ENCODE results near the gene COL25A1. TPM values are rescaled to one million over a fixed set of nuclear protein-coding genes. Genes with fewer than 3 reads are reported as not detected.

Gene COL25A1
- total RNA-seq, 2 donors from 2014 or later = 0.26 to 0.99 TPM

GRCh38 chr4:108972613-108973283 lies 329.7 kb downstream of the COL25A1 start:
- Histone ChIP-seq H3K36me3 (replicated peaks in 1 of 2; ENCODE audit: insufficient read depth in 1 of 2, low read depth in 2 of 2) (no peaks in the 10 kb centered on the region), H3K4me1 (no peaks in the 10 kb centered on the region), H3K27ac (no peak overlapping the region), H3K27me3 (no peaks in the 10 kb centered on the region), H3K4me3 (no peak overlapping the region), H3K9me3 (no peaks in the 10 kb centered on the region)
- intact Hi-C loops (cut with DNase I) = no loop called here
- ATAC-seq = no peak
- 47 to 64% methylated on average over 5 of the region's 5 CpGs for WGBS, 2 donors
- no peak for DNase-seq
- TF ChIP-seq CTCF (IDR thresholded peaks at IDR 0.05) (no peak), POLR2A (IDR thresholded peaks at IDR 0.05) (no peak)

- TF ChIP-seq CTCF (IDR thresholded peaks at IDR 0.05) (no peak), POLR2A (IDR thresholded peaks at IDR 0.05) (no peak)
- H3K4me3 ChIP-seq = no peak overlapping the region
- no peaks in the 10 kb centered on the region for H3K4me1 ChIP-seq
- no peak overlapping the region for H3K27ac ChIP-seq
- 0% methylated on average over 1 of the region's 1 CpG for WGBS, 2 donors
- no peak for DNase-seq
- H3K27me3 ChIP-seq = no peaks in the 10 kb centered on the region
- no peaks in the 10 kb centered on the region for H3K36me3 ChIP-seq (replicated peaks in 1 of 2; ENCODE audit: insufficient read depth in 1 of 2, low read depth in 2 of 2)
- intact Hi-C loops (cut with DNase I) = no loop called here
- H3K9me3 ChIP-seq = no peaks in the 10 kb centered on the region
- no peak for ATAC-seq
Observed at GRCh38 chr4:108971473-108971872, 331.0 kb downstream of the COL25A1 start.

GRCh38 chr4:108965472-108966076 lies 336.9 kb downstream of the COL25A1 start:
- intact Hi-C loops (cut with DNase I) = no loop called here
- Histone ChIP-seq H3K4me3 (no peak overlapping the region), H3K4me1 (no peaks in the 10 kb centered on the region), H3K9me3 (no peaks in the 10 kb centered on the region), H3K36me3 (replicated peaks in 1 of 2; ENCODE audit: insufficient read depth in 1 of 2, low read depth in 2 of 2) (no peaks in the 10 kb centered on the region), H3K27ac (no peak overlapping the region), H3K27me3 (no peaks in the 10 kb centered on the region)
- 54 to 58% methylated on average over 3 of the region's 3 CpGs for WGBS, 2 donors
- no peak for ATAC-seq
- TF ChIP-seq CTCF (IDR thresholded peaks at IDR 0.05) = no peak
- TF ChIP-seq POLR2A (IDR thresholded peaks at IDR 0.05) = no peak
- no peak for DNase-seq

GRCh38 chr4:108965016-108965415 lies 337.4 kb downstream of the COL25A1 start:
- DNase-seq = no peak
- Histone ChIP-seq H3K4me3 (no peak overlapping the region), H3K27ac (no peak overlapping the region), H3K4me1 (no peaks in the 10 kb centered on the region), H3K27me3 (no peaks in the 10 kb centered on the region), H3K9me3 (no peaks in the 10 kb centered on the region), H3K36me3 (replicated peaks in 1 of 2; ENCODE audit: insufficient read depth in 1 of 2, low read depth in 2 of 2) (no peaks in the 10 kb centered on the region)
- ATAC-seq = no peak
- intact Hi-C loops (cut with DNase I) = no loop called here
- 24 to 31% methylated on average over 2 of the region's 2 CpGs for WGBS, 2 donors
- TF ChIP-seq CTCF (IDR thresholded peaks at IDR 0.05) (no peak), POLR2A (IDR thresholded peaks at IDR 0.05) (no peak)

- Histone ChIP-seq H3K4me1 (no peaks in the 10 kb centered on the region), H3K36me3 (replicated peaks in 1 of 2; ENCODE audit: insufficient read depth in 1 of 2, low read depth in 2 of 2) (no peaks in the 10 kb centered on the region), H3K4me3 (no peak overlapping the region), H3K27ac (no peak overlapping the region), H3K9me3 (no peaks in the 10 kb centered on the region), H3K27me3 (no peaks in the 10 kb centered on the region)
- ATAC-seq = no peak
- intact Hi-C loops (cut with DNase I) = no loop called here
- 59 to 74% methylated on average over 1 of the region's 1 CpG for WGBS, 2 donors
- TF ChIP-seq CTCF (IDR thresholded peaks at IDR 0.05) (no peak), POLR2A (IDR thresholded peaks at IDR 0.05) (no peak)
- DNase-seq = no peak
Observed at GRCh38 chr4:108963910-108964309, 338.5 kb downstream of the COL25A1 start.
